ENCODE data around the gene SFT2D1.

DNA sequence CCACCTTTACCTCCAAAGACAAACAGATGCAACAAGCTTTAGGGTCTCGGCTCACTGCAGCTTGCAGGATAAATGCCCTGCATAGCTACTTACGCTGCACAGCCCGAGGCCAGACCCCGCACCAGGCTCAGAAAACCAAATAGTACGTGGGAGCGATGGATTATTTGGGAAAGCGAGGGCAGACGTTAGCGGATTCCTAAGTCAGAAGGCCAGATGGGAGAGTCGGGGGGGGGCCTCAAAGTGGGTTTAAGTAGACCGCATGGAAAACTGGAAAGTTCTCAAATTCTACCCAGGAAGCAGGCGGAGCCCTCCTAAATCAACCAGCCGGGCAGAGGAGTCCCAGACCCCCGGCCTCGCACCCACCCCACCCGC, 382 bp downstream of the SFT2D1 start:
- TF ChIP-seq, protein P1, sequence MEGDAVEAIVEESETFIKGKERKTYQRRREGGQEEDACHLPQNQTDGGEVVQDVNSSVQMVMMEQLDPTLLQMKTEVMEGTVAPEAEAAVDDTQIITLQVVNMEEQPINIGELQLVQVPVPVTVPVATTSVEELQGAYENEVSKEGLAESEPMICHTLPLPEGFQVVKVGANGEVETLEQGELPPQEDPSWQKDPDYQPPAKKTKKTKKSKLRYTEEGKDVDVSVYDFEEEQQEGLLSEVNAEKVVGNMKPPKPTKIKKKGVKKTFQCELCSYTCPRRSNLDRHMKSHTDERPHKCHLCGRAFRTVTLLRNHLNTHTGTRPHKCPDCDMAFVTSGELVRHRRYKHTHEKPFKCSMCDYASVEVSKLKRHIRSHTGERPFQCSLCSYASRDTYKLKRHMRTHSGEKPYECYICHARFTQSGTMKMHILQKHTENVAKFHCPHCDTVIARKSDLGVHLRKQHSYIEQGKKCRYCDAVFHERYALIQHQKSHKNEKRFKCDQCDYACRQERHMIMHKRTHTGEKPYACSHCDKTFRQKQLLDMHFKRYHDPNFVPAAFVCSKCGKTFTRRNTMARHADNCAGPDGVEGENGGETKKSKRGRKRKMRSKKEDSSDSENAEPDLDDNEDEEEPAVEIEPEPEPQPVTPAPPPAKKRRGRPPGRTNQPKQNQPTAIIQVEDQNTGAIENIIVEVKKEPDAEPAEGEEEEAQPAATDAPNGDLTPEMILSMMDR (IDR thresholded peaks at IDR 0.05 in 2 of 3, conservative IDR thresholded peaks at IDR 0.05 in 1 of 3; ENCODE audit: insufficient read depth in 2 of 3, low read depth in 1 of 3, low read length in 3 of 3), result no peak
- TF ChIP-seq POLR2AphosphoS2 (IDR thresholded peaks at IDR 0.05; ENCODE audit: low read length) (no peak), JUNB (CRISPR knock-in tag; conservative IDR thresholded peaks at IDR 0.05) (no peak), SMAD2 (IDR thresholded peaks at IDR 0.05; ENCODE audit: low read depth, low read length) (no peak), GATAD2B (IDR thresholded peaks at IDR 0.05; ENCODE audit: borderline replicate concordance) (no peak), NFATC3 (IDR thresholded peaks at IDR 0.05) (no peak), HDGF (IDR thresholded peaks at IDR 0.05) (no peak), DACH1 (IDR thresholded peaks at IDR 0.05; ENCODE audit: partially characterized antibody) (no peak), L3MBTL2 (IDR thresholded peaks at IDR 0.05) (no peak), SIN3B (IDR thresholded peaks at IDR 0.05; ENCODE audit: low read depth) (no peak)
- TF ChIP-seq, protein P2, sequence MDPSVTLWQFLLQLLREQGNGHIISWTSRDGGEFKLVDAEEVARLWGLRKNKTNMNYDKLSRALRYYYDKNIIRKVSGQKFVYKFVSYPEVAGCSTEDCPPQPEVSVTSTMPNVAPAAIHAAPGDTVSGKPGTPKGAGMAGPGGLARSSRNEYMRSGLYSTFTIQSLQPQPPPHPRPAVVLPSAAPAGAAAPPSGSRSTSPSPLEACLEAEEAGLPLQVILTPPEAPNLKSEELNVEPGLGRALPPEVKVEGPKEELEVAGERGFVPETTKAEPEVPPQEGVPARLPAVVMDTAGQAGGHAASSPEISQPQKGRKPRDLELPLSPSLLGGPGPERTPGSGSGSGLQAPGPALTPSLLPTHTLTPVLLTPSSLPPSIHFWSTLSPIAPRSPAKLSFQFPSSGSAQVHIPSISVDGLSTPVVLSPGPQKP (CRISPR knock-in tag; IDR thresholded peaks at IDR 0.05), result no peak
- TF ChIP-seq, protein P3, sequence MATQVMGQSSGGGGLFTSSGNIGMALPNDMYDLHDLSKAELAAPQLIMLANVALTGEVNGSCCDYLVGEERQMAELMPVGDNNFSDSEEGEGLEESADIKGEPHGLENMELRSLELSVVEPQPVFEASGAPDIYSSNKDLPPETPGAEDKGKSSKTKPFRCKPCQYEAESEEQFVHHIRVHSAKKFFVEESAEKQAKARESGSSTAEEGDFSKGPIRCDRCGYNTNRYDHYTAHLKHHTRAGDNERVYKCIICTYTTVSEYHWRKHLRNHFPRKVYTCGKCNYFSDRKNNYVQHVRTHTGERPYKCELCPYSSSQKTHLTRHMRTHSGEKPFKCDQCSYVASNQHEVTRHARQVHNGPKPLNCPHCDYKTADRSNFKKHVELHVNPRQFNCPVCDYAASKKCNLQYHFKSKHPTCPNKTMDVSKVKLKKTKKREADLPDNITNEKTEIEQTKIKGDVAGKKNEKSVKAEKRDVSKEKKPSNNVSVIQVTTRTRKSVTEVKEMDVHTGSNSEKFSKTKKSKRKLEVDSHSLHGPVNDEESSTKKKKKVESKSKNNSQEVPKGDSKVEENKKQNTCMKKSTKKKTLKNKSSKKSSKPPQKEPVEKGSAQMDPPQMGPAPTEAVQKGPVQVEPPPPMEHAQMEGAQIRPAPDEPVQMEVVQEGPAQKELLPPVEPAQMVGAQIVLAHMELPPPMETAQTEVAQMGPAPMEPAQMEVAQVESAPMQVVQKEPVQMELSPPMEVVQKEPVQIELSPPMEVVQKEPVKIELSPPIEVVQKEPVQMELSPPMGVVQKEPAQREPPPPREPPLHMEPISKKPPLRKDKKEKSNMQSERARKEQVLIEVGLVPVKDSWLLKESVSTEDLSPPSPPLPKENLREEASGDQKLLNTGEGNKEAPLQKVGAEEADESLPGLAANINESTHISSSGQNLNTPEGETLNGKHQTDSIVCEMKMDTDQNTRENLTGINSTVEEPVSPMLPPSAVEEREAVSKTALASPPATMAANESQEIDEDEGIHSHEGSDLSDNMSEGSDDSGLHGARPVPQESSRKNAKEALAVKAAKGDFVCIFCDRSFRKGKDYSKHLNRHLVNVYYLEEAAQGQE (IDR thresholded peaks at IDR 0.05; ENCODE audit: borderline replicate concordance), result no peak
- TF ChIP-seq, protein P3 (CRISPR knock-in tag; IDR thresholded peaks at IDR 0.05; ENCODE audit: low read depth), result no peak
- TF ChIP-seq, protein P4, sequence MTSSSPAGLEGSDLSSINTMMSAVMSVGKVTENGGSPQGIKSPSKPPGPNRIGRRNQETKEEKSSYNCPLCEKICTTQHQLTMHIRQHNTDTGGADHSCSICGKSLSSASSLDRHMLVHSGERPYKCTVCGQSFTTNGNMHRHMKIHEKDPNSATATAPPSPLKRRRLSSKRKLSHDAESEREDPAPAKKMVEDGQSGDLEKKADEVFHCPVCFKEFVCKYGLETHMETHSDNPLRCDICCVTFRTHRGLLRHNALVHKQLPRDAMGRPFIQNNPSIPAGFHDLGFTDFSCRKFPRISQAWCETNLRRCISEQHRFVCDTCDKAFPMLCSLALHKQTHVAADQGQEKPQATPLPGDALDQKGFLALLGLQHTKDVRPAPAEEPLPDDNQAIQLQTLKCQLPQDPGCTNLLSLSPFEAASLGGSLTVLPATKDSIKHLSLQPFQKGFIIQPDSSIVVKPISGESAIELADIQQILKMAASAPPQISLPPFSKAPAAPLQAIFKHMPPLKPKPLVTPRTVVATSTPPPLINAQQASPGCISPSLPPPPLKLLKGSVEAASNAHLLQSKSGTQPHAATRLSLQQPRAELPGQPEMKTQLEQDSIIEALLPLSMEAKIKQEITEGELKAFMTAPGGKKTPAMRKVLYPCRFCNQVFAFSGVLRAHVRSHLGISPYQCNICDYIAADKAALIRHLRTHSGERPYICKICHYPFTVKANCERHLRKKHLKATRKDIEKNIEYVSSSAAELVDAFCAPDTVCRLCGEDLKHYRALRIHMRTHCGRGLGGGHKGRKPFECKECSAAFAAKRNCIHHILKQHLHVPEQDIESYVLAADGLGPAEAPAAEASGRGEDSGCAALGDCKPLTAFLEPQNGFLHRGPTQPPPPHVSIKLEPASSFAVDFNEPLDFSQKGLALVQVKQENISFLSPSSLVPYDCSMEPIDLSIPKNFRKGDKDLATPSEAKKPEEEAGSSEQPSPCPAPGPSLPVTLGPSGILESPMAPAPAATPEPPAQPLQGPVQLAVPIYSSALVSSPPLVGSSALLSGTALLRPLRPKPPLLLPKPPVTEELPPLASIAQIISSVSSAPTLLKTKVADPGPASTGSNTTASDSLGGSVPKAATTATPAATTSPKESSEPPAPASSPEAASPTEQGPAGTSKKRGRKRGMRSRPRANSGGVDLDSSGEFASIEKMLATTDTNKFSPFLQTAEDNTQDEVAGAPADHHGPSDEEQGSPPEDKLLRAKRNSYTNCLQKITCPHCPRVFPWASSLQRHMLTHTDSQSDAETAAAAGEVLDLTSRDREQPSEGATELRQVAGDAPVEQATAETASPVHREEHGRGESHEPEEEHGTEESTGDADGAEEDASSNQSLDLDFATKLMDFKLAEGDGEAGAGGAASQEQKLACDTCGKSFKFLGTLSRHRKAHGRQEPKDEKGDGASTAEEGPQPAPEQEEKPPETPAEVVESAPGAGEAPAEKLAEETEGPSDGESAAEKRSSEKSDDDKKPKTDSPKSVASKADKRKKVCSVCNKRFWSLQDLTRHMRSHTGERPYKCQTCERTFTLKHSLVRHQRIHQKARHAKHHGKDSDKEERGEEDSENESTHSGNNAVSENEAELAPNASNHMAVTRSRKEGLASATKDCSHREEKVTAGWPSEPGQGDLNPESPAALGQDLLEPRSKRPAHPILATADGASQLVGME (CRISPR knock-in tag; IDR thresholded peaks at IDR 0.05), result no peak
